GM23248 (cell line): ENCODE results near the gene DLD.

ENCODE experiments used
- EZH2 ChIP-seq: fragments of 200-600 bp; sonication (generic); IDR thresholded peaks from 2 replicates; pipeline ENCODE4 v1.6.1; 2018; ENCODE audit warnings: antibody characterized with exemption, mild to moderate bottlenecking; ENCODE audit not compliant: insufficient read depth, poor library complexity, severe bottlenecking
- EZH2phosphoT487 ChIP-seq: fragments of 200-600 bp; sonication (generic); IDR thresholded peaks from 2 replicates; pipeline ENCODE4 v1.6.1; 2018; ENCODE audit warnings: antibody characterized with exemption, moderate library complexity, mild to moderate bottlenecking, low read depth; ENCODE audit not compliant: insufficient read depth

- TF ChIP-seq EZH2 (no peak), EZH2phosphoT487 (no peak)
Observed at GRCh38 chr7:107959527-107959898, 68.5 kb downstream of the DLD start.
